HepG2 (cell line): ENCODE results near the gene FAM167B. TPM values are rescaled to one million over a fixed set of nuclear protein-coding genes. Genes with fewer than 3 reads are reported as not detected.

Experiments used
- CBX5 ChIP-seq: sonication (generic); formaldehyde crosslinking; IDR thresholded peaks from 2 replicates; pipeline ENCODE4 v1.4.0; 2020; ENCODE audit warnings: missing genetic modification reagents, borderline replicate concordance
- CSRNP1 ChIP-seq: sonication (generic); formaldehyde crosslinking; IDR thresholded peaks from 2 replicates; pipeline ENCODE4 v1.8.1; 2023; ENCODE audit warnings: mild to moderate bottlenecking, missing genetic modification reagents
- DBP ChIP-seq: sonication (generic); formaldehyde crosslinking; IDR thresholded peaks from 2 replicates; pipeline ENCODE4 v1.4.0; 2020; ENCODE audit warnings: missing genetic modification reagents; ENCODE audit errors: not compliant biosample characterization
- DR1 ChIP-seq: sonication (generic); formaldehyde crosslinking; IDR thresholded peaks from 2 replicates; pipeline ENCODE4 v1.8.0; 2021; ENCODE audit warnings: mild to moderate bottlenecking, missing genetic modification reagents, inconsistent platforms
- E2F1 ChIP-seq: sonication (generic); formaldehyde crosslinking; IDR thresholded peaks from 2 replicates; pipeline ENCODE4 v1.5.0; 2020; ENCODE audit warnings: missing genetic modification reagents
- GATAD2A ChIP-seq: IDR thresholded peaks from 2 replicates; pipeline ENCODE4 v1.6.1; 2016
- GRHL1 ChIP-seq: sonication (generic); formaldehyde crosslinking; conservative IDR thresholded peaks from 2 replicates; pipeline ENCODE4 v1.8.0; 2022; ENCODE audit warnings: missing genetic modification reagents
- KLF12 ChIP-seq: sonication (generic); formaldehyde crosslinking; IDR thresholded peaks from 2 replicates; pipeline ENCODE4 v1.4.0; 2020; ENCODE audit warnings: missing genetic modification reagents, borderline replicate concordance
- NCOA1 ChIP-seq: sonication (generic); formaldehyde crosslinking; IDR thresholded peaks from 2 replicates; pipeline ENCODE4 v1.9.0; 2021; ENCODE audit warnings: missing genetic modification reagents
- SATB2 ChIP-seq: sonication (generic); formaldehyde crosslinking; IDR thresholded peaks from 2 replicates; pipeline ENCODE4 v1.5.0; 2020; ENCODE audit warnings: missing genetic modification reagents
- SMAD3 ChIP-seq: sonication (generic); formaldehyde crosslinking; IDR thresholded peaks from 2 replicates; pipeline ENCODE4 v1.4.0; 2020; ENCODE audit warnings: missing genetic modification reagents
- U2AF1 ChIP-seq: fragments of 200-400 bp; formaldehyde crosslinking; optimal IDR thresholded peaks from 2 replicates; pipeline ENCODE3; 2017; ENCODE audit warnings: mild to moderate bottlenecking, low read depth, low read length
- ZFP36L2 ChIP-seq: sonication (generic); formaldehyde crosslinking; IDR thresholded peaks from 2 replicates; pipeline ENCODE4 v1.4.0; 2020; ENCODE audit warnings: missing genetic modification reagents
- ZNF10 ChIP-seq: sonication (generic); formaldehyde crosslinking; IDR thresholded peaks from 2 replicates; pipeline ENCODE4 v1.4.0; 2020; ENCODE audit warnings: mild to moderate bottlenecking, low read depth, missing genetic modification reagents, borderline replicate concordance
- ZNF33B ChIP-seq: sonication (generic); formaldehyde crosslinking; IDR thresholded peaks from 2 replicates; pipeline ENCODE4 v1.5.1; 2020; ENCODE audit warnings: mild to moderate bottlenecking, missing genetic modification reagents
- ZNF354B ChIP-seq: sonication (generic); formaldehyde crosslinking; IDR thresholded peaks from 2 replicates; pipeline ENCODE4 v1.8.0; 2022; ENCODE audit warnings: mild to moderate bottlenecking, missing genetic modification reagents
- ZNF510 ChIP-seq: sonication (generic); formaldehyde crosslinking; IDR thresholded peaks from 2 replicates; pipeline ENCODE4 v1.4.0; 2020; ENCODE audit warnings: low read depth, mild to moderate bottlenecking, missing genetic modification reagents
- ZNF607 ChIP-seq: sonication (generic); formaldehyde crosslinking; IDR thresholded peaks from 2 replicates; pipeline ENCODE4 v1.5.1; 2020; ENCODE audit warnings: missing genetic modification reagents, mild to moderate bottlenecking, borderline replicate concordance
- ZNF709 ChIP-seq: sonication (generic); formaldehyde crosslinking; IDR thresholded peaks from 2 replicates; pipeline ENCODE4 v1.5.0; 2020; ENCODE audit warnings: mild to moderate bottlenecking, missing genetic modification reagents
- ZNF777 ChIP-seq: sonication (generic); formaldehyde crosslinking; IDR thresholded peaks from 2 replicates; pipeline ENCODE4 v1.4.0; 2020; ENCODE audit warnings: missing genetic modification reagents
- ZSCAN20 ChIP-seq: sonication (generic); formaldehyde crosslinking; IDR thresholded peaks from 2 replicates; pipeline ENCODE4 v1.4.0; 2020; ENCODE audit warnings: missing genetic modification reagents, mild to moderate bottlenecking, borderline replicate concordance
- polyA plus RNA-seq, 8 experiments: library from polyadenylated mRNA; depleted of rRNA in 3 of 8; stranded (reverse) in 7 of 8; unstranded in 1 of 8; fragments of >200 nt; fragmentation: Illumina TruSeq in 4 of 8; extraction: Trizol in 4 of 8; gene quantifications; 2 replicates each; pipeline versions ENCODE4 v1.2.1 to v1.2.3, GENCODE V29; 2011 to 2016; ENCODE audit warnings: low read depth in 4 of 8, missing spikeins in 1 of 8, mixed read lengths in 1 of 8; ENCODE audit not compliant: insufficient read depth in 1 of 8
- total RNA-seq, 5 experiments: library from RNA; depleted of rRNA; stranded (reverse); fragments of >200 nt; fragmentation: Illumina TruSeq; extraction: Trizol; gene quantifications; 2 replicates each; pipeline ENCODE4 v1.2.3, GENCODE V29; 2016; ENCODE audit warnings: low read depth in 1 of 5
- TF ChIP-seq, protein P1 (sequence below): IDR thresholded peaks from 2 replicates; pipeline ENCODE4 v1.6.1; 2016; ENCODE audit warnings: missing genetic modification reagents, missing compliant biosample characterization
- TF ChIP-seq, protein P2 (sequence below): sonication (generic); formaldehyde crosslinking; IDR thresholded peaks from 2 replicates; pipeline ENCODE4 v1.4.0; 2020; ENCODE audit warnings: low read depth, mild to moderate bottlenecking, missing genetic modification reagents

Gene FAM167B
- total and polyA plus RNA-seq, 2 of the 13 experiments (the other 11 are each of a cell fraction or from before 2014, with no cell fraction given): 0.15 to 0.70 TPM

DNA sequence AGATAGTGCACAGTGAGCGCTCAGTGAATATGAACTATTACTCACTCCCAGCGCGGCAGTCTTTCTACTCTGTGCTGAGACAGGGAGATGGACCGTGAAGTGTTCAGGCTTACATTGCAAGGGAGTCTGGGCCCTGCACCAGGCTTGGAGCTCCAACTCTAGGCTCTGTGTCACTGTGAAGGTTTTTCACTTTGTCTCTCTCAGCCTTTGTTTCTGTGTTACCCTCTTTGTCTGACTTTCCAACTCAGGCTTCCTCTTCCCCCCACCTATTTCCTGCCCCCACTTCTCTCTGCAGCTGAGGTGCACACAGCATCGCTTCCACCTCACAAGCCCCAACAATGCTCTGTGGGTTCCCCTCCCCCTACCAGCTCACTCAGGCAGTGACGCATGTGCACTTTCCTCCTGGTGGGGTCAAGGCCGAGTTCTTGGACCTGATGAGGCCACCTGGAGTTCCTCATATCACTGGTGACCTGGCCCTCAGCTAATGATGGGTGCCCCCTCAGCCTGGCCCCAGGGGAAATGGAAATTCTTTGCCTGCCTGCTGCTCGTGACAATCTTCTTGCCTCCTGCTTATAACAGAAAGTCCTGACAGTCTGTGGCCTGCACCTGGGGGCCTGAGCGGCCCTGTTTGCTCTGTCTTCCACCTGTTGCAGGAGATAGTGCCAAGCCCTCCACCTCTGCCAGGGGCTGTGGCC, 3.0 kb downstream of the FAM167B start (continued):
- TF ChIP-seq E2F1 (CRISPR knock-in tag) (no peak), ZNF10 (CRISPR knock-in tag) (no peak), ZNF354B (CRISPR knock-in tag) (0 out of 2 replicates have a peak, but pooled peaks have one; percentile 46), ZNF510 (CRISPR knock-in tag) (peak; percentile 78; the same call in 1 of the 2 replicates), CSRNP1 (CRISPR knock-in tag) (peak; percentile 59; the same call in 1 of the 2 replicates), ZFP36L2 (CRISPR knock-in tag) (no peak), ZSCAN20 (CRISPR knock-in tag) (no peak), U2AF1 (peak; percentile 28), ZNF33B (CRISPR knock-in tag) (no peak), DBP (CRISPR knock-in tag) (no peak), KLF12 (no peak), SMAD3 (CRISPR knock-in tag) (no peak), ZNF777 (no peak), ZNF607 (CRISPR knock-in tag) (no peak; the same call in 1 of the 2 replicates), ZNF709 (CRISPR knock-in tag) (no peak), GATAD2A (CRISPR knock-in tag) (peak; percentile 93), GRHL1 (CRISPR knock-in tag) (no peak), SATB2 (CRISPR knock-in tag) (no peak), NCOA1 (CRISPR knock-in tag) (0 out of 2 replicates have a peak, but pooled peaks have one; percentile 21), DR1 (CRISPR knock-in tag) (no peak), CBX5 (CRISPR knock-in tag) (peak; percentile 40; the same call in 1 of the 2 replicates)
- TF ChIP-seq, protein P1, sequence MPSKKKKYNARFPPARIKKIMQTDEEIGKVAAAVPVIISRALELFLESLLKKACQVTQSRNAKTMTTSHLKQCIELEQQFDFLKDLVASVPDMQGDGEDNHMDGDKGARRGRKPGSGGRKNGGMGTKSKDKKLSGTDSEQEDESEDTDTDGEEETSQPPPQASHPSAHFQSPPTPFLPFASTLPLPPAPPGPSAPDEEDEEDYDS (CRISPR knock-in tag): no peak; the same call in 1 of the 2 replicates
- TF ChIP-seq, protein P2, sequence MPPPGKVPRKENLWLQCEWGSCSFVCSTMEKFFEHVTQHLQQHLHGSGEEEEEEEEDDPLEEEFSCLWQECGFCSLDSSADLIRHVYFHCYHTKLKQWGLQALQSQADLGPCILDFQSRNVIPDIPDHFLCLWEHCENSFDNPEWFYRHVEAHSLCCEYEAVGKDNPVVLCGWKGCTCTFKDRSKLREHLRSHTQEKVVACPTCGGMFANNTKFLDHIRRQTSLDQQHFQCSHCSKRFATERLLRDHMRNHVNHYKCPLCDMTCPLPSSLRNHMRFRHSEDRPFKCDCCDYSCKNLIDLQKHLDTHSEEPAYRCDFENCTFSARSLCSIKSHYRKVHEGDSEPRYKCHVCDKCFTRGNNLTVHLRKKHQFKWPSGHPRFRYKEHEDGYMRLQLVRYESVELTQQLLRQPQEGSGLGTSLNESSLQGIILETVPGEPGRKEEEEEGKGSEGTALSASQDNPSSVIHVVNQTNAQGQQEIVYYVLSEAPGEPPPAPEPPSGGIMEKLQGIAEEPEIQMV (CRISPR knock-in tag): no peak
